HepG2 (cell line): Measurements from ENCODE around the gene ANAPC2. TPM values are rescaled to one million over a fixed set of nuclear protein-coding genes. Genes with fewer than 3 reads are reported as not detected.
A peak's percentile ranks its signal among the peaks of the same experiment; 100 is the strongest.

ENCODE experiments used
- ATAC-seq: fragments of 200-7000 bp; cut with Tn5 transposase; 3 replicates; pipeline ENCODE4 v1.9.1; 2020; ENCODE audit warnings: mild to moderate bottlenecking, moderate library complexity
- BruUV-seq: library from RNA; stranded (reverse); fragments of 400-500 nt; replicated peaks from 2 replicates; lab custom pipeline; 2021; lab: Mats Ljungman, UMichigan
- CTCF ChIA-PET: fragments of 300-600 bp; formaldehyde crosslinking; extraction: SDS; loops from one replicate; lab custom pipeline; 2021; ENCODE audit warnings: low total read pairs, inconsistent platforms, low intra/inter-chr PET ratio; lab: Yijun Ruan, JAX
- POLR2A ChIA-PET: fragments of 350-600 bp; sonication (Branson Sonifier 250); formaldehyde crosslinking; loops from one replicate; lab custom pipeline; 2020; ENCODE audit warnings: antibody characterized with exemption, inconsistent platforms; lab: Yijun Ruan, JAX
- DNase-seq: peaks from one replicate; pipeline ENCODE4 v3.0.0-alpha.2; 2015; ENCODE audit warnings: low spot score
- FAIRE-seq: peaks from 3 replicates; lab custom pipeline; 2011; peaks lifted over from hg19 to GRCh38; lab: Jason Lieb, UNC
- H2AFZ ChIP-seq: one replicate; pipeline ENCODE4 v1.6.1; 2011; ENCODE audit warnings: low read length, inconsistent platforms
- H3K27ac ChIP-seq: fragments of 300-600 bp; 3 replicates; pipeline ENCODE4 v1.8.0; 2011; ENCODE audit warnings: mixed run types, mild to moderate bottlenecking, mixed read lengths, low read length, inconsistent platforms; ENCODE audit not compliant: insufficient read depth; ENCODE audit errors: extremely low read length
- H3K27me3 ChIP-seq, 2 experiments: fragments of 200-600 bp in 1 of 2; 2 replicates in 1 of 2; 3 replicates in 1 of 2; pipeline versions ENCODE4 v1.6.0 to v1.8.0; 2011; ENCODE audit warnings: low read length in 2 of 2, mild to moderate bottlenecking in 2 of 2, moderate library complexity in 2 of 2, inconsistent platforms in 1 of 2; ENCODE audit not compliant: insufficient read depth in 2 of 2, control insufficient read depth in 1 of 2
- H3K36me3 ChIP-seq, 2 experiments: fragments of 200-600 bp in 1 of 2; replicated peaks in 1 of 2; 2 replicates in 1 of 2; 3 replicates in 1 of 2; pipeline versions ENCODE4 v1.5.1 to v1.8.0; 2011; ENCODE audit warnings: low read length in 2 of 2, inconsistent platforms in 1 of 2; ENCODE audit not compliant: insufficient read depth in 2 of 2, control insufficient read depth in 1 of 2
- H3K4me1 ChIP-seq: 2 replicates; pipeline ENCODE4 v1.5.1; 2012; ENCODE audit warnings: low read length, inconsistent platforms; ENCODE audit not compliant: insufficient read depth
- H3K4me2 ChIP-seq: 2 replicates; pipeline ENCODE4 v1.6.0; 2011; ENCODE audit warnings: low read depth, low read length, inconsistent platforms
- H3K4me3 ChIP-seq, 3 experiments: fragments of 200-600 bp in 1 of 3; sonication (generic), shearing (Covaris generic) in 1 of 3; replicated peaks in 1 of 3; 2 replicates each; pipeline ENCODE4 v1.5.1; 2011 to 2016; ENCODE audit warnings: low read length in 3 of 3, inconsistent platforms in 2 of 3, low read depth in 2 of 3, mild to moderate bottlenecking in 2 of 3, control low read depth in 1 of 3, mixed read lengths in 1 of 3; ENCODE audit not compliant: insufficient read depth in 1 of 3
- H3K79me2 ChIP-seq: one replicate; pipeline ENCODE4 v1.6.1; 2011; ENCODE audit warnings: low read length, inconsistent platforms; ENCODE audit not compliant: insufficient read depth
- H3K9ac ChIP-seq: 2 replicates; pipeline ENCODE4 v1.6.0; 2011; ENCODE audit warnings: mild to moderate bottlenecking, low read depth, low read length, inconsistent platforms; ENCODE audit not compliant: insufficient read depth
- H3K9me3 ChIP-seq: 2 replicates; pipeline ENCODE4 v1.5.1; 2012; ENCODE audit warnings: mild to moderate bottlenecking, low read length
- H4K20me1 ChIP-seq: 2 replicates; pipeline ENCODE4 v1.6.0; 2011; ENCODE audit warnings: inconsistent platforms, mild to moderate bottlenecking, low read length, moderate library complexity; ENCODE audit not compliant: insufficient read depth
- AGO2 ChIP-seq: fragments of 200-400 bp; formaldehyde crosslinking; optimal IDR thresholded peaks from 2 replicates; pipeline ENCODE3; 2017; ENCODE audit warnings: mild to moderate bottlenecking, low read depth, low read length, moderate library complexity
- AHDC1 ChIP-seq: sonication (generic); formaldehyde crosslinking; IDR thresholded peaks from 2 replicates; pipeline ENCODE4 v1.5.1; 2020; ENCODE audit warnings: mild to moderate bottlenecking, missing genetic modification reagents, borderline replicate concordance
- HDAC1 ChIP-seq: sonication (generic); formaldehyde crosslinking; IDR thresholded peaks from 2 replicates; pipeline ENCODE4 v1.5.1; 2020; ENCODE audit warnings: mild to moderate bottlenecking, missing genetic modification reagents
- JDP2 ChIP-seq: sonication (generic); formaldehyde crosslinking; IDR thresholded peaks from 2 replicates; pipeline ENCODE4 v1.8.1; 2022; ENCODE audit warnings: missing genetic modification reagents, borderline replicate concordance
- MNT ChIP-seq: fragments of 450-650 bp; IDR thresholded peaks from 2 replicates; pipeline ENCODE4 v1.6.1; 2016
- SMYD3 ChIP-seq: sonication (generic); formaldehyde crosslinking; IDR thresholded peaks from 2 replicates; pipeline ENCODE4 v1.8.1; 2023; ENCODE audit warnings: mild to moderate bottlenecking, missing genetic modification reagents
- ZFP91 ChIP-seq: sonication (generic); formaldehyde crosslinking; IDR thresholded peaks from 2 replicates; pipeline ENCODE4 v1.9.0; 2022; ENCODE audit warnings: missing genetic modification reagents, mild to moderate bottlenecking, borderline replicate concordance
- ZFY ChIP-seq: sonication (generic); formaldehyde crosslinking; IDR thresholded peaks from 2 replicates; pipeline ENCODE4 v1.4.0; 2020; ENCODE audit warnings: missing genetic modification reagents
- ZMYM4 ChIP-seq: sonication (generic); formaldehyde crosslinking; IDR thresholded peaks from 2 replicates; pipeline ENCODE4 v1.8.1; 2023; ENCODE audit warnings: mild to moderate bottlenecking, missing genetic modification reagents
- ZNF160 ChIP-seq: sonication (generic); formaldehyde crosslinking; IDR thresholded peaks from 2 replicates; pipeline ENCODE4 v1.8.0; 2022; ENCODE audit warnings: mild to moderate bottlenecking, inconsistent platforms, missing genetic modification reagents
- ZNF547 ChIP-seq: sonication (generic); formaldehyde crosslinking; IDR thresholded peaks from 2 replicates; pipeline ENCODE4 v1.5.1; 2020; ENCODE audit warnings: mild to moderate bottlenecking, missing genetic modification reagents
- ZNF746 ChIP-seq: sonication (generic); formaldehyde crosslinking; IDR thresholded peaks from 2 replicates; pipeline ENCODE4 v1.8.0; 2022; ENCODE audit warnings: mild to moderate bottlenecking, missing genetic modification reagents
- ZSCAN29 ChIP-seq: sonication (generic); formaldehyde crosslinking; conservative IDR thresholded peaks from 2 replicates; pipeline ENCODE4 v1.4.0; 2020; ENCODE audit warnings: mild to moderate bottlenecking, missing genetic modification reagents
- WGBS: methylation state at CpG from one replicate; pipeline ENCODE4 v1.1.6; 2017; ENCODE audit warnings: low lambda C conversion rate; 5-methylcytosine and 5-hydroxymethylcytosine counted together
- in situ Hi-C: cut with HindIII; loops from 2 replicates; pipeline ENCODE4 v1.10.0; 2017; ENCODE audit warnings: low pct_unique_long_range_greater_than_20kb; ENCODE audit not compliant: extremely low pct_ligation_motif_present
- intact Hi-C: fragments of 100-400 bp; cut with micrococcal nuclease; formaldehyde crosslinking; loops from one replicate; pipeline ENCODE4 v1.10.0; 2022; ENCODE audit not compliant: unreplicated experiment
- polyA plus RNA-seq, 8 experiments: library from polyadenylated mRNA; depleted of rRNA in 3 of 8; stranded (reverse) in 7 of 8; unstranded in 1 of 8; fragments of >200 nt; fragmentation: Illumina TruSeq in 4 of 8; extraction: Trizol in 4 of 8; gene quantifications; 2 replicates each; pipeline versions ENCODE4 v1.2.1 to v1.2.3, GENCODE V29; 2011 to 2016; ENCODE audit warnings: low read depth in 4 of 8, missing spikeins in 1 of 8, mixed read lengths in 1 of 8; ENCODE audit not compliant: insufficient read depth in 1 of 8
- total RNA-seq, 5 experiments: library from RNA; depleted of rRNA; stranded (reverse); fragments of >200 nt; fragmentation: Illumina TruSeq; extraction: Trizol; gene quantifications; 2 replicates each; pipeline ENCODE4 v1.2.3, GENCODE V29; 2016; ENCODE audit warnings: low read depth in 1 of 5

Gene ANAPC2
- total and polyA plus RNA-seq, 2 of the 13 experiments (the other 11 are each of a cell fraction or from before 2014, with no cell fraction given), result 12.3 to 15.4 TPM

- peak within 1 kb of the TSS in 2 of 3 experiments; percentile 62 to 72; a peak in 3 of 6 replicates for H3K4me3 ChIP-seq
- peak; percentile 35 for ATAC-seq
- no TSS peak for BruUV-seq
- no peaks in the 10 kb centered on the region for H3K9me3 ChIP-seq
- in situ Hi-C loops (loop anchor here (5.0 kb wide), 2 partner anchors 40 to 115 kb away; partner anchors contain the start of genes ANAPC2, DPP7 and SSNA1), intact Hi-C loops (loop anchor here (2.0 kb wide), 2 partner anchors 38 to 106 kb away; partner anchors contain the start of genes ANAPC2 and SSNA1)
- H3K27ac ChIP-seq, result no peak within 1 kb of the TSS
- H3K27me3 ChIP-seq, result no peaks in the 10 kb centered on the region; a peak in 1 of 5 replicates
- no peaks in the 10 kb centered on the region for H4K20me1 ChIP-seq
- DNase-seq, result peak; percentile 69
- peak; percentile 4 for FAIRE-seq
- peak within 1 kb of the TSS; percentile 96 for H3K4me2 ChIP-seq
- H2AFZ ChIP-seq, result no peak within 1 kb of the TSS
- H3K36me3 ChIP-seq, result no peaks in the 10 kb centered on the region
- POLR2A ChIA-PET, result interaction anchor here (0.7 to 13.4 kb wide), 15 partner anchors 9 to 109 kb away, joined by 3 to 225 read pairs (median 4); partner anchors contain the start of genes ANAPC2, NDOR1, SSNA1 and TMEM203
- 0% methylated on average over 3 of the region's 25 CpGs for WGBS
- peaks cover 82% of the 10 kb centered on the region for H3K4me1 ChIP-seq
- H3K9ac ChIP-seq, result peak within 1 kb of the TSS; percentile 31; the same call in 1 of the 2 replicates
- H3K79me2 ChIP-seq, result no peaks in the 10 kb centered on the region
- CTCF ChIA-PET, result interaction anchor here (0.7 to 1.5 kb wide), 5 partner anchors 9 to 64 kb away, joined by 3 to 16 read pairs (median 3); partner anchors contain the start of genes ANAPC2 and SSNA1
- TF ChIP-seq ZSCAN29 (CRISPR knock-in tag), result no peak
- peak; percentile 58; the same call in 1 of the 2 replicates for TF ChIP-seq ZNF160 (CRISPR knock-in tag)
- TF ChIP-seq SMYD3 (CRISPR knock-in tag), result no peak
- peak; percentile 50; the same call in 1 of the 2 replicates for TF ChIP-seq HDAC1 (CRISPR knock-in tag)
- no peak for TF ChIP-seq ZNF547 (CRISPR knock-in tag)
- TF ChIP-seq JDP2 (CRISPR knock-in tag), result no peak
- peak; percentile 49; the same call in 1 of the 2 replicates for TF ChIP-seq ZFP91 (CRISPR knock-in tag)
- 0 out of 2 replicates have a peak, but pooled peaks have one; percentile 24 for TF ChIP-seq ZMYM4
- TF ChIP-seq ZNF746, result no peak
- TF ChIP-seq ZFY (CRISPR knock-in tag), result peak; percentile 20; the same call in 1 of the 2 replicates
- TF ChIP-seq MNT, result 0 out of 2 replicates have a peak, but pooled peaks have one; percentile 25
- TF ChIP-seq AGO2, result peak; percentile 65
- TF ChIP-seq AHDC1 (CRISPR knock-in tag), result no peak
Observed at GRCh38 chr9:137227054-137227852, 38.9 kb upstream of the ANAPC2 start, which contains the start of gene RNF224. TSS of gene RNF224 (plus strand) at chr9:137227502. CDS start at chr9:137228336, 834 bp downstream.
